H1 (cell line): ENCODE data around the gene SYMPK. TPM values are rescaled to one million over a fixed set of nuclear protein-coding genes. Genes with fewer than 3 reads are reported as not detected.

Experiments
- ASH2L ChIP-seq: fragments of 200-600, 300-600 bp; sonication (generic); IDR thresholded peaks from one replicate; pipeline ENCODE4 v1.7.1; 2017; ENCODE audit warnings: low read length
- CREB1 ChIP-seq: IDR thresholded peaks from 2 replicates; pipeline ENCODE4 v1.6.1; 2012; ENCODE audit warnings: inconsistent platforms
- EZH2 ChIP-seq: fragments of 200-600 bp; sonication (generic); IDR thresholded peaks from 2 replicates; pipeline ENCODE4 v1.7.1; 2012; ENCODE audit warnings: low read depth, mild to moderate bottlenecking, moderate library complexity, low read length, inconsistent platforms; ENCODE audit not compliant: severe bottlenecking
- HDAC6 ChIP-seq: IDR thresholded peaks from one replicate; pipeline ENCODE4 v1.7.1; 2012; ENCODE audit warnings: low read depth, mild to moderate bottlenecking, inconsistent platforms, low read length, moderate library complexity
- KDM5A ChIP-seq: fragments of 200-600 bp; IDR thresholded peaks from 2 replicates; pipeline ENCODE4 v1.7.1; 2012; ENCODE audit warnings: mild to moderate bottlenecking, low read length, inconsistent platforms, mixed read lengths
- MAX ChIP-seq: IDR thresholded peaks from 2 replicates; pipeline ENCODE4 v1.6.1; 2012; ENCODE audit warnings: inconsistent platforms
- NANOG ChIP-seq: IDR thresholded peaks from 2 replicates; pipeline ENCODE4 v1.6.1; 2011; ENCODE audit warnings: low read length, low read depth, mild to moderate bottlenecking, inconsistent platforms; ENCODE audit not compliant: insufficient read depth, poor library complexity, severe bottlenecking
- RAD21 ChIP-seq, 2 experiments: IDR thresholded peaks in 1 of 2; conservative IDR thresholded peaks in 1 of 2; 2 replicates each; pipeline ENCODE4 v1.6.1; 2011; ENCODE audit warnings: low read depth in 2 of 2, low read length in 2 of 2, improper control_type of control experiment in 1 of 2, inconsistent platforms in 1 of 2, mild to moderate bottlenecking in 1 of 2, moderate library complexity in 1 of 2
- TCF12 ChIP-seq: IDR thresholded peaks from 2 replicates; pipeline ENCODE4 v1.6.1; 2011; ENCODE audit warnings: low read depth, mild to moderate bottlenecking, low read length
- polyA plus RNA-seq, 7 experiments: library from polyadenylated mRNA; depleted of rRNA in 3 of 7; stranded (reverse) in 5 of 7; unstranded in 2 of 7; fragments of >200 nt in 5 of 7; fragments of 200-250 nt in 2 of 7; gene quantifications; 1 replicate in 5 of 7; 2 replicates in 1 of 7; 4 replicates in 1 of 7; pipeline versions ENCODE4 v1.2.1 to v1.2.3, GENCODE V29; 2011 to 2013; ENCODE audit warnings: missing spikeins in 2 of 7, mixed read lengths in 2 of 7
- total RNA-seq: library from RNA; stranded (reverse); fragmentation: NEBNext Ultra II Directional; extraction: Animal tissue kit (Norgen Biotek cat#: 25700); gene quantifications from 2 replicates; pipeline ENCODE4 v1.2.1, GENCODE V29; 2021

The SYMPK gene
- total and polyA plus RNA-seq, 2 of the 8 experiments (the other 6 are each of a cell fraction or from before 2014, with no cell fraction given): 93.6 to 99.5 TPM

DNA sequence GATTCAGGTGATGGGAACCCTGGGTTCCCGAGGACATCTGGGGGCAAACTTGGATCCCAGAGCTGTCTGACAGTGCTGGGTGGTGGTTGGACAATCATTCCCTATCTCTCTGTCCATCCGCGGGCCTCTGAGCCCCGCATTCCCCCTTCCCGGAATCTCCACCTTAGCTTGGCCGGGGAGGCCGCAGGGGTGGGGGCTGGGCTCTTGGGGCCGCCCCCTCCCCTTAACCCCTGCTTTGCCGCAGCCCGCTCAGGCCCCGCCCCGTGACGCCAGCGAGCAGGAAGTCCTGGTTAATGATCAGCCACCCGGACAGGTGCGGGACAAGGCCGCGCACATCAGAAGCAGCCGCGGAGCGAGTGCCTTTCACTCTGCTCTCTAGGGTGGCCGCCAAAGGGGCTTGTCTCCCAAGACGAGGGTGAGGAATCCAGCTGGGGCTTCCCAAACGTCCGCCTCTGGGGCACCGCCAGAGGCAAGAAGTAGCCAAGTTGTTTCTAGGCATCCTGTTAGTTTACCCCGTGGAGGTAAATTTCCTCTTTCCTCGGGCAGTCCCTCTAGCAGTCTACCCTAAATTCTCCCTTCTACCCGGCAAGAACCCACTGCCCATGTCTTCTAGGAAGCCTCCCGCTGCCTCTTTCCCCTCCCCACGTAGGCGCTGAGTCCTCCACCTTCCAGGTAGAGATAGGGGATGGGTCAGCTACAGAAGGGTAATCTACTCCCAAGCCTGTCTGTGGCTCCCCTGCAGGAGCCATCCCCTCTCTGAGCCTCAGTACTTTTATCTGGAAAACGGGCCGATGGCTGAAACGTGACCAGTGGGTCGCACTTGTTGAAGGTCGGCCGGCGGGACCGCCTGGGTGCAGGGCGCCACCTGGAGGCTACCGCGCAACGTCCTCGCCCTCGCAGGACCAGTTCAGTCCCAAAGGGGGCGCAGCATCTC, 20.0 kb upstream of the SYMPK start (continued):
- TF ChIP-seq MAX: peak; percentile 79
- peak; percentile 45 for TF ChIP-seq NANOG
- TF ChIP-seq RAD21 (IDR thresholded peaks at IDR 0.05 in 1 of 2, conservative IDR thresholded peaks at IDR 0.05 in 1 of 2; ENCODE audit: low read depth in 2 of 2, low read length in 2 of 2): peak; percentile 81 to 86
- TF ChIP-seq HDAC6: no peak
- peak; percentile 66; the same call in 1 of the 2 replicates for TF ChIP-seq TCF12
- peak; percentile 81 for TF ChIP-seq CREB1
- no peak for TF ChIP-seq KDM5A
- TF ChIP-seq ASH2L: peak; percentile 54
- TF ChIP-seq EZH2: no peak
